GM12874 (cell line): ENCODE results near the gene RFTN2.

Experiments used
- TF ChIP-seq, protein P1 (sequence below): IDR thresholded peaks from 2 replicates; pipeline ENCODE4 v1.5.1; 2011; ENCODE audit warnings: low read depth, mild to moderate bottlenecking, control low read depth, low read length, moderate library complexity; ENCODE audit not compliant: insufficient read depth

RFTN2 gene

DNA sequence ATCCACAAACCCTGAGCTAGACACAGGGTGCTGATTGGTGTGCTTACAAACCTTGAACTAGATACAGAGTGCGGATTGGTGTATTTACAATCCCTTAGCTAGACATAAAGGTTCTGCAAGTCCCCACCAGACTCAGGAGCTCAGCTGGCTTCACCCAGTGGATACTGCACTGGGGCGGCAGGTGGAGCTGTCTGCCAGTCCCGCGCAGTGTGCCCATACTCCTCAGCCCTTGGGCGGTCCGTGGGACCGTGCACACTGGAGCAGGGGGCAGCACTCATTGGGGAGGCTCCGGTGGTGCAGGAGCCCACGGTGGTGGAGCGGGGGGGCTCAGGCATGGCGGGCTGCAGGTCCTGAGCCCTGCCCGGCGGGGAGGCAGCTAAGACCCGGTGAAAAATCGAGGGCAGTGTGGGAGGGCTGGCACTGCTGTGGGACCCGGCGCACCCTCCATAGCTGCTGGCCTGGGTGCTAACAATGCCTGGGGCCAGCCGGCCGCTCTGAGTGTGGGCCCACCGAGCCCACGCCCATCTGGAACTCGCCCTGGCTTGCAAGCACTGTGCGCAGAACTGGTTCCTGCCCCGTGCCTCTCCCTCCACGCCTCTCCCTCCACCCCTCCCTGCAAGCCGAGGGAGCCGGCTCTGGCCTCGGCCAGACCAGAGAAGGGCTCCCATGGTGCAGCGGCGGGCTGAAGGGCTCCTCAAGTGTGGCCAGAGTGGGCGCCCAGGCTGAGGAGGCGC is 83.9 kb downstream of the RFTN2 start:
- TF ChIP-seq, protein P1, sequence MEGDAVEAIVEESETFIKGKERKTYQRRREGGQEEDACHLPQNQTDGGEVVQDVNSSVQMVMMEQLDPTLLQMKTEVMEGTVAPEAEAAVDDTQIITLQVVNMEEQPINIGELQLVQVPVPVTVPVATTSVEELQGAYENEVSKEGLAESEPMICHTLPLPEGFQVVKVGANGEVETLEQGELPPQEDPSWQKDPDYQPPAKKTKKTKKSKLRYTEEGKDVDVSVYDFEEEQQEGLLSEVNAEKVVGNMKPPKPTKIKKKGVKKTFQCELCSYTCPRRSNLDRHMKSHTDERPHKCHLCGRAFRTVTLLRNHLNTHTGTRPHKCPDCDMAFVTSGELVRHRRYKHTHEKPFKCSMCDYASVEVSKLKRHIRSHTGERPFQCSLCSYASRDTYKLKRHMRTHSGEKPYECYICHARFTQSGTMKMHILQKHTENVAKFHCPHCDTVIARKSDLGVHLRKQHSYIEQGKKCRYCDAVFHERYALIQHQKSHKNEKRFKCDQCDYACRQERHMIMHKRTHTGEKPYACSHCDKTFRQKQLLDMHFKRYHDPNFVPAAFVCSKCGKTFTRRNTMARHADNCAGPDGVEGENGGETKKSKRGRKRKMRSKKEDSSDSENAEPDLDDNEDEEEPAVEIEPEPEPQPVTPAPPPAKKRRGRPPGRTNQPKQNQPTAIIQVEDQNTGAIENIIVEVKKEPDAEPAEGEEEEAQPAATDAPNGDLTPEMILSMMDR = no peak

DNA sequence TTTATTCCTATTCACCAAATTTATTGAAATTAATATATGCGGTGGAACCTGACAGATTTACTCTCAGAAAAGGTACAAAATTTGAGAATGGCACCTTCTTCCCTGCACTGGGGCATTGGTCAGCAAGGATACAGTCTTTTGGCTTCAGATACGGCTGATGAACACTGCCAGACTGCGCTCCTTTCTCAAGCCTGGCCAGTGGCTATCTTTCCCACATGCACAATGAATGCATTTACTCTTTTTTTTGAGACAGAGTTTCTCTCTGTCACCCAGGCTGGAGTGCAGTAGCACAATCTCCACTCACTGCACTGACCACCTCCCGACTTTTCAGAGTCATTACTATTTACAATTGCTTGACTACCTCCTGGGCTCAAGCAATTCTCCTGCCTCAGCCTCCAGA is 97.9 kb downstream of the RFTN2 start:
- TF ChIP-seq, protein P1 = no peak

DNA sequence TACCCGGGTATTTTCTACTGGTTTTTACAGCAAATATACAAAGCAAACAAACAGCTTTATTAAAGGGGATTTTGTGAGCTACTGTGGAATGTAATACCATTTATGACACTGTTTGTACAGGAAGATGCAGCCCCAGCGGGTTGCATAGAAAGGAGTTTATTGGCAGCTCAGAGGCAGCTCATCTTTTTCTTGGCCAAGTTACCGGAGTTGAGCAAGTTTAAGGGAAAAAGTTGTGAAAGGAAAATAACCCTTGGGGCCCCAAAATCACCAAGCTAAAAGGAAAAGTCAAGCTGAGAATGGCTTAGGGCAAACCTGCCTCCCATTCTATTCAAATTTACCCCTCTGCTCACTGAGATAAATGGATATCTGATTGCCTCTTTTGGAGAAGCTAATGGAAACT is 98.8 kb downstream of the RFTN2 start:
- TF ChIP-seq, protein P1 = no peak

DNA sequence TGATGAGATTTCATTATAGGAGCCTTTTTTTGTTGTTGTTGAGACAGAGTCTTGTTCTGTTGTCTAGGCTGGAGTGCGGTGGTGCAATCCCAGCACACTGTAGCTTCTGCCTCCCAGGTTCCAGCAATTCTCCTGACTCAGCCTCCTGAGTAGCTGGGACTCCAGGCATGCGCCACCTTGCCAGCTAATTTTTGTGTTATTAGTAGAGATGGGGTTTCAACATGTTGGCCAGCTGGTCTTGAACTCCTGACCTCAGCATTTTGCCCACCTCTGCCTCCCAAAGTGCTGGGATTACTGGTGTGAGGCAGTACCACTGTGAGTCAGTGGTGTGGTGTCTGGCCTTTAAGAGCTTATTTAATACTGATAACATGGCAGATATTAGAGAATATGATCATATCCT is 99.4 kb downstream of the RFTN2 start:
- TF ChIP-seq, protein P1 = no peak

DNA sequence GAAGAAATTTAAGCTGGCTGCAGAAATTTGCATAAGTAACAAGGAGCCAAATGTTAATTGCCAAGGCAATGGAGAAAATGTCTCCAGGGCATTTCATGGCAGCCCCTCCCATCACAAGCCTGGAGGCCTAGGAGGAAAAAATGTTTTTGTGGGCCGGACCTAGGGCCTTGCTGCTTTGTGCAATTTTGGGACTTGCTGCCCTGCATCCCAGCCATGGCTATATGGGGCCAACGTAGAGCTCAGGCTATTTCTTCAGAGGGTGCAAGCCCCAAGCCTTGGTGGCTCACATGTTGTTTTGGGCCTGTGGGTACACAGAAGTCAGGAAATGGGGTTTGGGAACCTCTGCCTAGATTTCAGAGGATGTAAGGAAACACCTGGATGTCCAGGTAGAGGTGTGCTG is 101.8 kb downstream of the RFTN2 start:
- TF ChIP-seq, protein P1 = no peak

DNA sequence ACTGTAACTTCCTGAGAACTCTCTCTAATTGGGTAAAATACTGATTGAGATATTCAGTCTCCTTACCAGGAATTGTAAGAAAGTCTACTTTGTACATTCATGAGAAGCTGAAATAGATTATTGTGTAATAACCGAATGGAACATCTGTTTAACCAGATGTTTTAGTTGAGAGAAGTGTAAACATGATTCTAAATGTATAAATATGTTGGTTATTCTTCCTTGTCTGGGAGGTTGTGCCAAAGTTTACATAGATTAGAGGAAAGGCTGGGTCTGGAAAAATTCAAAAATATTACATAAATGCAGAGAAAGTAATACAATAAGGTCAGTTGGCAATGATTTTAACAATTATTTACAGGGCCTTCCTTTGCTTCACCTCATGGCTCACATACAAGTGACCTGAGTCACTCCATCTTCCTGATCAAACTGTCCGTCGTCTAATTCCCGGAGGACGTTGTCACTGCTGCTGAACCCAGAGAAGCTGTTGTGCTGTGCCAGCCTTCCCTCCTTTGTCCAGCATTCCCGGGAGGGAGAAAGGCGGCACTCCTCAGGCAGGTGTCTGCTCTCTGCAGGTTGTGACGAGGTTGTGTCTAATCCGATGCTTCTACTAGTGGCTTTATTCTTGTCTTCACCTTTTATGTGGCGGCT is 103.6 kb downstream of the RFTN2 start:
- TF ChIP-seq, protein P1 = no peak

DNA sequence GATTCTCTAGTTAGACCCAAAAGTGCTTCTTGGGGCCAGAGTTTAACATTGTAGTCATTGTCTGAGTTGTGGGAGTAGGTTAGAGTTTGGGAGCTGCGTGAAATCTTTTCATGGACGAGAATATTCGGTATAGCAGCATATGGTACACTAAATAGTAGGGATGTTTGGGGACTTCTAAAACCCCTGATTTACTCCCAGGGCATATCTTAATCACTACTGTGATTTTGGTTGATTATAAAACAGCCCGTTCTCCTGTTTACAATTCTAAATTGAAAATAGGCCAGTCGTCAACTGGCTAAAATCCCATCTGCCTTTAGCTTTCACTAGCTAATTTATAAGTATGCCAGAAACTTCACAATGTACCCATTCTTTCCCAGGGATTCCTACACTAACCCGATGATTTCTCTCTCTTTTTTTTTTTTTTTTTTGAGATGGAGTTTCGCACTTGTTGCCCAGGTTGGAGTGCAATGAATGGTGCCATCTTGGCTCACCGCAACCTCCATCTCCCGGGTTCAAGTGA is 115.2 kb downstream of the RFTN2 start:
- TF ChIP-seq, protein P1 = no peak
